ENCODE data around the gene TRERF1.

The TRERF1 gene

DNA sequence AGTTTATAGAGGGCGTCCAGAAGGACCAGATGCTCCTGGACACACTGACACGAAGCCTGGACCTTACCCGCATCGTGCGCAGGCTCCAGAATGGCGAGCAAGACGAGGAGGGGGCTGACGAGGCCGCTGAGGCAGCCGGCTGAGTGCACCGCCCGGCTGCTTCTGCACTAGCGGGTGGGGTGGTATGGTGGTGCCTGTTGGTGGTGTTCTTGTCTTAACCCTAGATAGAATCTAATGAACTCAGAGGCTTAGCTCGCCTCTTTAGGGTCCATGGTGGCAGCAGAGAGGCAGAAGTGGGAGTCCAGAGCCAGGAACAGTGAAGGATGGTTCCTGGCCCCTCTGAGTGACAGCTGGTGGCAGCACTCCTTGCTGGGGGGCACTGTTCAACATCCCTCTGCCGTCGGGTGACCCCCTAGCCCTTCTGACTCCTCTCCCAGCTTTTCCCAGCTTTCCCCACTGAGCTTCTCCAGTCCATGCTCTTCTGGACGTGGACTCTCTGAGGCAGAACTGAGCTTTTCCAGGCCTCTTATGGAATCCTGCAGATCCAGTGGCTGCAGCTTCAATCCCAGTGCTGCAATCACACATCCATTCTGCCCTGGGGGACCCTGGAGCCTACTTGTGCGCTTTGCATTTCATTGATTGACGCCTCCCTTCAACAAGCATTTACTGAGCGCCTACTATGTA lies 272.3 kb downstream of the TRERF1 start:
- TF ChIP-seq, protein P1, sequence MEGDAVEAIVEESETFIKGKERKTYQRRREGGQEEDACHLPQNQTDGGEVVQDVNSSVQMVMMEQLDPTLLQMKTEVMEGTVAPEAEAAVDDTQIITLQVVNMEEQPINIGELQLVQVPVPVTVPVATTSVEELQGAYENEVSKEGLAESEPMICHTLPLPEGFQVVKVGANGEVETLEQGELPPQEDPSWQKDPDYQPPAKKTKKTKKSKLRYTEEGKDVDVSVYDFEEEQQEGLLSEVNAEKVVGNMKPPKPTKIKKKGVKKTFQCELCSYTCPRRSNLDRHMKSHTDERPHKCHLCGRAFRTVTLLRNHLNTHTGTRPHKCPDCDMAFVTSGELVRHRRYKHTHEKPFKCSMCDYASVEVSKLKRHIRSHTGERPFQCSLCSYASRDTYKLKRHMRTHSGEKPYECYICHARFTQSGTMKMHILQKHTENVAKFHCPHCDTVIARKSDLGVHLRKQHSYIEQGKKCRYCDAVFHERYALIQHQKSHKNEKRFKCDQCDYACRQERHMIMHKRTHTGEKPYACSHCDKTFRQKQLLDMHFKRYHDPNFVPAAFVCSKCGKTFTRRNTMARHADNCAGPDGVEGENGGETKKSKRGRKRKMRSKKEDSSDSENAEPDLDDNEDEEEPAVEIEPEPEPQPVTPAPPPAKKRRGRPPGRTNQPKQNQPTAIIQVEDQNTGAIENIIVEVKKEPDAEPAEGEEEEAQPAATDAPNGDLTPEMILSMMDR (IDR thresholded peaks at IDR 0.05; ENCODE audit: low read depth, low read length): no peak
- DNase-seq (ENCODE audit: low read depth in 2 of 2): no peak
- no peak overlapping the region for H3K4me3 ChIP-seq (replicated peaks in 1 of 2; ENCODE audit: low read depth in 2 of 2, low read length in 2 of 2)

DNA sequence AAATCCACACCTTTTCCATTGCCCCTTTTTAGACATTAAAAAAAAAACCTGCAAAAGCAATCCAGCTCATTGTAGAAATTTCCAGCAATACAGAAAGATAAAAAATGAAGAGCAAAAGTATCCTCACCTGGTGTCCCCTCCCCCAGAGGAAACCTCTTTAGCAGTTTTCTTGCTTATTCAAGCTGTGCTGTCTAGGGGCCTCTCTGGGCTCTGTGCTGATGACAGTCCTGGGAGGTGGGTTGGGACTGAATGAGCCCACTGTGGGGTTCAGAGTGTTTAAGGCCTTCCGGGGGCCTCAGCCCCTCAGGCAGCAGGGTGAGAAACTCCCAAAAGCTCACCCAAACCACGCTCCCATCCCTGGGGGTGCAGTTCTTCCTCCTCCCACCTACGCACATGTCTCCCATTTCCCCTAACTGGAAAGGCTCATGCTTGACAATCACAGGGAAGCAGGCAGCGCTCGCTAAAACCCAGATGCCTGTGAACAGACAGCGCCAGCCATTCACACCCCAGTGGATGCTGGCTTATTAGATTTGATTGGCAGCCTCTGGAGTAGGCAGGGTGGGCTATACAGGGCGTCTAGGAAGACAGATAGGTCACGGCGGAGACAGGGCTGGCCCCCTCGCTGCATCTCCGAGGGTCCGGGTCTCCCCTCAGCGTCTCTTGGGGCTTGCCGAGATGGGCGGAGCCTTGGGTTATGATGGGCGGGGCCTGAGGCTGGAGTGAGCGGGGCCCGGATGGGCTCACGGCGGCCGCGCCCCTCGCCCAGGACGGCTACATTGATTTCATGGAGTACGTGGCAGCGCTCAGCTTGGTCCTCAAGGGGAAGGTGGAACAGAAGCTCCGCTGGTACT lies 274.0 kb downstream of the TRERF1 start:
- no peak overlapping the region for H3K4me3 ChIP-seq (replicated peaks in 1 of 2; ENCODE audit: low read depth in 2 of 2, low read length in 2 of 2)
- TF ChIP-seq, protein P1 (IDR thresholded peaks at IDR 0.05; ENCODE audit: low read depth, low read length): no peak
- DNase-seq (ENCODE audit: low read depth in 2 of 2): no peak

DNA sequence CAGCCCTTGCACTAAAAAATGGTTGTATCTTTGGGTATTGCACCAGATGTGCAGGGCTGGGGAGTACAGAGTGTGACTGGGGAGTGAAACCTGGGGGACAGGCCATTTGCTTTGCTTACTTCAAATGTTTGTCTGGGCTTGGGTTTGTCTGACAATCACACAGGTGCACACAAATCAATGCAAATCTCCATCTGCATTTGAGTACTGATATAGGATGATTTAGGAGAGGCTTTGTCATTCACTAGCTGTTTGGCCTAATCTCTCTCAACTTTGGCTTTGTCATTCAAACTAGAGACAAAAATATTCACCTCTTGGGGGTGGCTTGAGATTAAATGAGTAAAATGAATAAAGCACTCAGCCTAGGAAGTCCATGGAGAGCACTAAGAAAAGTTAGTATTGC lies 274.7 kb downstream of the TRERF1 start:
- no peak for DNase-seq (ENCODE audit: low read depth in 2 of 2)
- H3K4me3 ChIP-seq (replicated peaks in 1 of 2; ENCODE audit: low read depth in 2 of 2, low read length in 2 of 2): no peak overlapping the region
- TF ChIP-seq, protein P1 (IDR thresholded peaks at IDR 0.05; ENCODE audit: low read depth, low read length): no peak

DNA sequence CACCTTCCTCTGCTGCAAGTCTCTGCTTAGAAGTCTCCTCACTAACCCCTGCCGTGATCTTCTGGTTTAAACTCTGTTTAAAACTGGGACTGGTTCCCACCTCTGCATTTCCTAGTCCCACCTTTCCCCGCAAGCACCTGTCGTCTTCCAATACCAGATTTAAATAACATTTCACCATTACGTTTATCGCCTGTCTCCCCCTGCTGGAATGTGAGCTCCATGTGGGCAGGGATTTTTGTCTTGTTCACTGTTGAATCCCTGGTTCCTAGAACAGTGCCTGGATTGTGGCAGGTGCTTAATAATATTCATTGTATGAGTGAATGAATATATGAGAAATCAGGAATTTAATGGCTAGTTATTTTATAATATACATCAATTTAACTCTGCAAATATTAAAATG lies 275.9 kb downstream of the TRERF1 start:
- peak in 1 of 2 donors; percentile 24 for DNase-seq (ENCODE audit: low read depth in 2 of 2)
- TF ChIP-seq, protein P1 (IDR thresholded peaks at IDR 0.05; ENCODE audit: low read depth, low read length): peak; percentile 28

More for the DNA sequence above, 275.9 kb downstream of the TRERF1 start:
- H3K4me3 ChIP-seq (replicated peaks in 1 of 2; ENCODE audit: low read depth in 2 of 2, low read length in 2 of 2): no peak overlapping the region
